Esophagus squamous epithelium (tissue), 5 donors: ENCODE measurements around the gene CRHBP. TPM values are rescaled to one million over a fixed set of nuclear protein-coding genes. Genes with fewer than 3 reads are reported as not detected.

Source experiments
- DNase-seq: peaks from one replicate; lab custom pipeline; 2025; lab: John Stamatoyannopoulos, UW
- H3K27ac ChIP-seq, 4 donors: fragments of 200-600 bp; sonication (generic); one replicate each; pipeline ENCODE4 v1.5.1; 2016 to 2019; ENCODE audit warnings: mild to moderate bottlenecking in 1 of 4
- H3K27me3 ChIP-seq, 4 donors: fragments of 200-600 bp; sonication (generic); 1 replicate in 3 of 4; 2 replicates in 1 of 4; pipeline versions ENCODE4 v1.5.1 to v1.6.0; 2017 to 2021; ENCODE audit warnings: antibody characterized with exemption in 1 of 4
- H3K36me3 ChIP-seq, 3 donors: fragments of 200-600 bp; sonication (generic); one replicate each; pipeline ENCODE4 v1.5.1; 2016 to 2019
- H3K4me1 ChIP-seq, 3 donors: fragments of 200-600 bp; sonication (generic); one replicate each; pipeline ENCODE4 v1.5.1; 2017 to 2019
- H3K4me3 ChIP-seq, 4 donors: fragments of 200-600 bp; sonication (generic); 1 replicate in 3 of 4; 2 replicates in 1 of 4; pipeline ENCODE4 v1.5.1; 2016 to 2019; ENCODE audit warnings: mild to moderate bottlenecking in 2 of 4, moderate library complexity in 1 of 4
- H3K9me3 ChIP-seq, 3 donors: fragments of 200-600 bp; sonication (generic); one replicate each; pipeline ENCODE4 v1.5.1; 2016 to 2019
- CTCF ChIP-seq, 6 experiments: fragments of 450-650 bp in 4 of 6; fragments of 200-600 bp in 2 of 6; sonication (generic) in 2 of 6; IDR thresholded peaks; one replicate each; pipeline ENCODE4 v1.5.1; 2016 to 2019; ENCODE audit warnings: antibody characterized with exemption in 6 of 6, mild to moderate bottlenecking in 4 of 6, moderate library complexity in 4 of 6
- POLR2A ChIP-seq, 4 donors: fragments of 450-650 bp; IDR thresholded peaks; one replicate each; pipeline ENCODE4 v1.6.1; 2017; ENCODE audit warnings: antibody characterized with exemption in 4 of 4, mild to moderate bottlenecking in 4 of 4, moderate library complexity in 3 of 4
- WGBS, 2 donors: methylation state at CpG; one replicate each; pipeline ENCODE4 v1.1.5; 2018; 5-methylcytosine and 5-hydroxymethylcytosine counted together
- intact Hi-C: fragments of 100-400 bp; cut with DNase I; formaldehyde crosslinking; loops from one replicate; pipeline ENCODE4 v1.15.0; 2022
- total RNA-seq, 4 donors: library from RNA; depleted of rRNA; stranded (reverse); fragments of >200 nt; gene quantifications; one replicate each; pipeline ENCODE4 v1.1.0, GENCODE V29; 2016
- donor health status: DM: yes; HTN: yes; CAD: no.

The CRHBP gene
- total RNA-seq, 4 donors from 2014 or later = 1.1 TPM; not detected in 3

- Histone ChIP-seq H3K4me3 (no peak overlapping the region), H3K4me1 (peaks cover 0 to 4% (median under 1%) of the 10 kb centered on the region in 3 donors), H3K9me3 (no peaks in the 10 kb centered on the region), H3K27me3 (peaks cover 0 to 34% (median 1%) of the 10 kb centered on the region in 4 donors), H3K27ac (peak overlapping the region in 1 of 4 donors; percentile 14), H3K36me3 (no peaks in the 10 kb centered on the region)
- intact Hi-C loops = no loop called here
- TF ChIP-seq CTCF (IDR thresholded peaks at IDR 0.05) = no peak
- no peak for TF ChIP-seq POLR2A (IDR thresholded peaks at IDR 0.05)
- no peak for DNase-seq
- 56 to 57% methylated on average over 5 of the region's 5 CpGs for WGBS, 2 donors
Observed at GRCh38 chr5:76958991-76959767, 6.3 kb downstream of the CRHBP start.

- TF ChIP-seq POLR2A (IDR thresholded peaks at IDR 0.05) (no peak), CTCF (IDR thresholded peaks at IDR 0.05) (no peak)
- no peak for DNase-seq
- H3K27me3 ChIP-seq = peaks cover 0 to 25% (median 0%) of the 10 kb centered on the region in 4 donors
- no peaks in the 10 kb centered on the region for H3K36me3 ChIP-seq
- no peak overlapping the region for H3K4me3 ChIP-seq
- H3K27ac ChIP-seq = no peak overlapping the region
- H3K9me3 ChIP-seq = no peaks in the 10 kb centered on the region
- no peaks in the 10 kb centered on the region for H3K4me1 ChIP-seq
- WGBS, 2 donors = 57 to 64% methylated on average over 3 of the region's 3 CpGs
- intact Hi-C loops = no loop called here
Observed at GRCh38 chr5:76960004-76960625, 7.3 kb downstream of the CRHBP start.

GRCh38 chr5:76964060-76964459 lies 11.2 kb downstream of the CRHBP start:
- no peaks in the 10 kb centered on the region for H3K27me3 ChIP-seq
- 35 to 70% methylated on average over 2 of the region's 2 CpGs for WGBS, 2 donors
- H3K36me3 ChIP-seq = no peaks in the 10 kb centered on the region
- H3K27ac ChIP-seq = no peak overlapping the region
- TF ChIP-seq POLR2A (IDR thresholded peaks at IDR 0.05) (no peak), CTCF (IDR thresholded peaks at IDR 0.05) (no peak)
- DNase-seq = no peak
- H3K4me3 ChIP-seq = no peak overlapping the region
- H3K4me1 ChIP-seq = no peaks in the 10 kb centered on the region
- intact Hi-C loops = no loop called here
- H3K9me3 ChIP-seq = no peaks in the 10 kb centered on the region

- Histone ChIP-seq H3K4me3 (no peak overlapping the region), H3K27ac (no peak overlapping the region), H3K4me1 (no peaks in the 10 kb centered on the region), H3K9me3 (no peaks in the 10 kb centered on the region), H3K27me3 (peaks cover 0 to 14% (median 0%) of the 10 kb centered on the region in 4 donors), H3K36me3 (no peaks in the 10 kb centered on the region)
- intact Hi-C loops = no loop called here
- TF ChIP-seq POLR2A (IDR thresholded peaks at IDR 0.05) = no peak
- no peak for TF ChIP-seq CTCF (IDR thresholded peaks at IDR 0.05)
- WGBS, 2 donors = 21 to 34% methylated on average over 2 of the region's 2 CpGs
- no peak for DNase-seq
Observed at GRCh38 chr5:76971511-76971910, 18.7 kb downstream of the CRHBP start.

- no peak for DNase-seq
- TF ChIP-seq CTCF (IDR thresholded peaks at IDR 0.05) = no peak
- TF ChIP-seq POLR2A (IDR thresholded peaks at IDR 0.05) = no peak
- intact Hi-C loops = no loop called here
- Histone ChIP-seq H3K4me1 (no peaks in the 10 kb centered on the region), H3K4me3 (no peak overlapping the region), H3K36me3 (no peaks in the 10 kb centered on the region), H3K9me3 (no peaks in the 10 kb centered on the region), H3K27ac (no peak overlapping the region), H3K27me3 (peaks cover 0 to 14% (median 0%) of the 10 kb centered on the region in 4 donors)
- 68 to 70% methylated on average over 2 of the region's 2 CpGs for WGBS, 2 donors
Observed at GRCh38 chr5:76972689-76973088, 19.8 kb downstream of the CRHBP start.
